GM10847 (cell line): ENCODE measurements around the gene DDX20.

ENCODE experiments used
- POLR2A ChIP-seq: IDR thresholded peaks from 2 replicates; pipeline ENCODE4 v1.6.1; 2011; ENCODE audit not compliant: insufficient read length; ENCODE audit errors: extremely low read depth

The DDX20 gene, protein sequence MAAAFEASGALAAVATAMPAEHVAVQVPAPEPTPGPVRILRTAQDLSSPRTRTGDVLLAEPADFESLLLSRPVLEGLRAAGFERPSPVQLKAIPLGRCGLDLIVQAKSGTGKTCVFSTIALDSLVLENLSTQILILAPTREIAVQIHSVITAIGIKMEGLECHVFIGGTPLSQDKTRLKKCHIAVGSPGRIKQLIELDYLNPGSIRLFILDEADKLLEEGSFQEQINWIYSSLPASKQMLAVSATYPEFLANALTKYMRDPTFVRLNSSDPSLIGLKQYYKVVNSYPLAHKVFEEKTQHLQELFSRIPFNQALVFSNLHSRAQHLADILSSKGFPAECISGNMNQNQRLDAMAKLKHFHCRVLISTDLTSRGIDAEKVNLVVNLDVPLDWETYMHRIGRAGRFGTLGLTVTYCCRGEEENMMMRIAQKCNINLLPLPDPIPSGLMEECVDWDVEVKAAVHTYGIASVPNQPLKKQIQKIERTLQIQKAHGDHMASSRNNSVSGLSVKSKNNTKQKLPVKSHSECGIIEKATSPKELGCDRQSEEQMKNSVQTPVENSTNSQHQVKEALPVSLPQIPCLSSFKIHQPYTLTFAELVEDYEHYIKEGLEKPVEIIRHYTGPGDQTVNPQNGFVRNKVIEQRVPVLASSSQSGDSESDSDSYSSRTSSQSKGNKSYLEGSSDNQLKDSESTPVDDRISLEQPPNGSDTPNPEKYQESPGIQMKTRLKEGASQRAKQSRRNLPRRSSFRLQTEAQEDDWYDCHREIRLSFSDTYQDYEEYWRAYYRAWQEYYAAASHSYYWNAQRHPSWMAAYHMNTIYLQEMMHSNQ

DNA sequence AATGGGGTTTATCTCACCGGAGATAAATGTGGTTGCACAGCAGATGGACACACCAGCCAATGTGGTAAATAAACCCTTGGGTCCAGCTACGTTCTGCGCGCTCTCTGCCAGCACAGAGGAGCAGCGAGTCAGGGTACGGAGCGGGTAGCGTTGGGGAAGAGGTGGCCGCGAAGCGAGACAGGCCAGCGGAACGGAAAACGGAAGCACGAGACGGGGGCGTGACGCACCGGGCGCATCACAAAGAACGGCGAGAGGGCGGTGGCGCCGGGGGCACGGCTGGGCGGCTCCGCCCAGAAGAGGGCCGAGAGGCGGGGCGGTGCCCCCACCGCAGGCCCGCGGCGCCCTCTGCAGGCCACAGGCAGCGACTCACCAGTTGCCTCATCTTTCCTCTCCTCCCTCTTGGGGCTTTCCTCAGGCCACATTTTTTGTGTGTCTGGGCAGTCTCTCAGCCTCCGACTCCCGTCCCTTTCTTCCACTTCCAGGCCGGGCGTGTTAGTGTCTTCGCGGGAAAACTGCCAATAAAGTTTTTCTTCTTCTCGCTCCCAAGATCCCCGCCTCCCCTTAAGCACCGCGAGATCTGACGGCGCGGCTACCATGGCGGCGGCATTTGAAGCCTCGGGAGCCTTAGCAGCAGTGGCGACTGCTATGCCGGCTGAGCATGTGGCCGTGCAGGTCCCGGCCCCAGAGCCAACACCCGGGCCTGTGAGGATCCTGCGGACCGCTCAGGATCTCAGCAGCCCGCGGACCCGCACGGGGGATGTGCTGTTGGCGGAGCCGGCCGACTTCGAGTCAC, at the start of gene DDX20:
TSS of gene DDX20 (plus strand) at position 571 of the 793 bp plus-strand sequence. CDS start at position 595, 24 bp downstream.
- TF ChIP-seq POLR2A, result peak; percentile 85

DNA sequence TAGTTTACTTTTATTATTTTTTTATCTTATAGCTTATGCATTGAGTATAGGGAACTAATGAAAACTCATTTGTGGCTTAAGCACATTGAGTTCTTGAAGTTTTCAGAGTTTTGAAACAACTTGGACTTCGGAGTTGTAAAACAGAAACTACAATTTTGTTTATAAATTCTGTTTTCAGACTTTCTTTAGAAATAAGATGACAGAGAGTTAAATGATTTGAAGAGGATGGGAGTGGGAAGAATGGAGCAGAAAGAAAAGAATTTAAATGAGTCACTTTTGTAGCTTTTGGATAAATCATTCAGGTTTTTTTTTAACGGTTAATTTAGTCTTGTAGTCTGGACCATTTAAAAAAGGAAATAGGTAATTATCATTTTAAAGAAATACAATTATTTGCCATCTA, 48.8 kb upstream of the DDX20 start:
- no peak for TF ChIP-seq POLR2A

DNA sequence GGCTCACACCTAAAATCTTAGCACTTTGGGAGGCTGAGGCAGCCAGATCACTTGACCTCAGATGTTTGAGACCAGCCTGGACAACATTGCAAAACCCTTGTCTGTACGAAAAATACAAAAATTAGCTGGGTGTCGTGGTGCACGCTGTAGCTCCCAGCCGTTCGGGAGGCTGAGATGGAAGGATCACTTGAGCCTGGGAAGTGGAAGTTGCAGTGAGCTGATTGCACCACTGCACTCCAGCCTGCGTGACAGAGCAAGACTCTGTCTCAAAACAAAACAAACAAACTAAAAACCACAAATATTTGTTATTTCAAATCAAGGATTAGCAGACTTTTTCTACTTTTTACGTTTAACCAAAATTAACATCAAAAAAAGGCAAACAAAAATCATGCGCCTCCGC, 47.8 kb upstream of the DDX20 start:
- no peak for TF ChIP-seq POLR2A

DNA sequence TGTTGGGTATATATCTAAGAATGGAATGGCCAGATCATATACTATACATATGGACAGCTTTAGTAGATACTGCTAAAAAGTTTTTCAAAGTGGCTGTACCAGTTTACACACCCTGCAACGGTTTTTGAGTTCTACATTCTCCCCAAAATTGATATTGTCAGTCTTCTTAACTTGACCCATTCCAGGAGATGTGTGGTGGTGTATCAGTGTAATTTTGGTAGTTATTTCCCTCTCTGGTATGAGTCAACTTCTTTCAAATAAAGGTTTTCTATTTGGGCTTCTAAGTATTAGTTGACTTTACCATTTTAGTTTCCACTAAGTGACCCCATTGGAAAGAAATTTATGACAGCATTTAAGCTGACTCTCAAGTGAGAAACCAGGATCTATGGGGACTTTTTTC, 45.7 kb upstream of the DDX20 start:
- no peak for TF ChIP-seq POLR2A

DNA sequence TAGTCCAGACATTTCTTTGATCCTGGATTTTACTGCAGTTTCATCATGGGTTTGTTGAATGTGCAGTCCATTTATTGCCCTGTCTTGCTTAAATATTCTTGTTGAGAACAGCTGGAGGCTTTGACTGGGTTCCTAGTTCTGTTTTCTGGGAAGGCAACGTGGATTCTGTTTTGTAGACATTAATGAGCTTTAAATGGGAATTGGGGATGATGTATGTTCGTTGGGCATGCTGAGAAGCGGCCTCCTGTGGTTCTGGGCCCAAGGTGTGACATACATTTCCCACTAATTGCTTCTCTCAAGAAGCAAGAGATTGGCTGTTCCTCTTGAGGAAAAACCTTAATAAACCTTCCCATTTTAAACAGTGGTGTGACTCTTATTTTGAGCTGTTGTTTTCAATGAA, 39.4 kb upstream of the DDX20 start:
- no peak for TF ChIP-seq POLR2A

DNA sequence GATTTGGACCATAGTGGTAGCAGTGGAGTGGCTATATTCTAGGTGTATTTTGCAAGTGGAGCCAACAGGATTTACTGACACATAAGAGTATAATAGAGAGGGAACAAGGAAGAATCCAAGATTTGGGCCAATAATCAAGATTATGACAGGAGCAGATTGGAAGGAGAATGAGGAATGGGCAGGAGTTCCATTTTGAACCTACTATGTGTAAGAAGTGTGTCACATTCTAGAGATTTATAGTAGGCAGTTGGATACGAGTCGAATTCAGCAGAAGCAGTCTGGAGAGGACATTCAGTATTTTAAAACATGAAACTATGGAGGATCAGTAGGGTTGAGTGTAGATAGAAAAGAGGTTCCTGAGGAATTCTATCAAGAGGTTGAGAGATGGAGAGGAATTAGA, 38.3 kb upstream of the DDX20 start:
- no peak for TF ChIP-seq POLR2A

DNA sequence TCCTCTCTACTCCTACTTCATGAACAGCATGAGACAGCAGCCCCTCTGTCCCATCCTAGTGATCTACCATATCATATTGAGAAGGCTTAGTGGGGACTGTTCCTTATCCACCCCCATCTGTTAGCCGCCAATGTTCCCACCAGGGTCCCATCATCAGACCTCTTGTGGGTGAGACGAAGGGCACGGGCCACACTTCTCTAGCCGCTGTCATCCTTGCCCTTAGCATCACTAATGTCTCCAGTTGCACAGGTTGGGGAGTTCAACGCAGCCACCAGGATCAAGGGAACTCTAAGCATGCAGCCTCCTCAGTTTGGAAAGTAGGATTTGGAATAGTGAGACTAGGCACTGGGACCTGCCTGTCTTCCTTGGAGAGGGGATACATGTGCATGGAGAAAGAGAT, 36.6 kb upstream of the DDX20 start:
- TF ChIP-seq POLR2A, result no peak

DNA sequence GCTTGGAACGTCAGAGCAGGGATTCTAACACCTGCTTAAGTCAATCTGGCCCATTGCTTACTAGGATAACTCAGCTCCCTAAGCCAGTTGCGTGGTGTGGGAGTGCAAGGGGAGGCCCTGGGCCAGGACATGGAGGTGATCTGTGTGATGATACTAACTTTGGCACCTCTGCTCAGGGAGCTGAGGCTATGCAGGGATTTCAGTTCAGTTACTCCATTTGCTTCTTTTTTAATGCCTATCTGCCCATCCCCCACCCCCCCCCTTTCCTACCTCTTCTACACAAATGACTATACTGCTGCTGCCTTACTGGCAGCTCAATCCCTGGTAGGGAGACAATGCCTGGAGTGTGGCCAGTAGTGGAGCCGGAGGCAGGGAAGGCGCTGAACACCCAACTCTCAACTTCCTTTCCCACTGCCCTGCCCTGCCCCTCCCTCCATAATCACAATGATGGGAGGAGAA, 36.0 kb upstream of the DDX20 start:
- TF ChIP-seq POLR2A, result no peak

DNA sequence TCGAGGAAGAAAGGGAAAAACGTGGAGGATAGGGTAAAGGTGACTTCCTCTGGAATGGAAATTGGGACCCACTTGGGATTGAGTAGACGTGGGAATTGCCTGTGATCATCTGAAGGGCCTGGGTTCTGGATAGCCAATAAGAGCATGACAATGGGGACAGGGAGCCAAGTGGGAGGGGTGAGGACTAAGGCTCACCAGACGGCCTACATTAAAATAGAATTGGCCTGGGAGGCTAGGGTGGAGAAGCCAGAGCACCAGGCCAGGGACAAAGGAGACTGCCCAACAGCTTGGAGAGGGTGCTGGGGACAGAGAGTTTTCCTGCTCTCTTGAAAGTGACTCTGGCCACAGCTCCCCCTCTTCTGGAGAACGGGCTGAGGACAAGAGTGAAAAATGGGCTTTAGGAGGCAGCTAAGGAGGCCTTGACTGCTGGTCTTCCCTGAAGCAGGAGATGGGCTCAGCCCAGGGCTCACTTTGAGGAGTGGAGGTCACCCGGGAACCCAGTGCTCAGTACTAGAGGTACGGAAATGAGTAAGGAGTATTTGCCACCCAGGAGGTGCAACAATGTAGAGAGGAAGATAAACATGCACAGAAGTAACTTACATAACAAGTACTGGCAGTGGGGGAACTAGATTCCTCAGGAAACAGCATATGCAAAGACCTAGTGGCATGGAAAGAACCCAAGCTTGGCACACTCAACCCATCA, 35.3 kb upstream of the DDX20 start:
- no peak for TF ChIP-seq POLR2A

DNA sequence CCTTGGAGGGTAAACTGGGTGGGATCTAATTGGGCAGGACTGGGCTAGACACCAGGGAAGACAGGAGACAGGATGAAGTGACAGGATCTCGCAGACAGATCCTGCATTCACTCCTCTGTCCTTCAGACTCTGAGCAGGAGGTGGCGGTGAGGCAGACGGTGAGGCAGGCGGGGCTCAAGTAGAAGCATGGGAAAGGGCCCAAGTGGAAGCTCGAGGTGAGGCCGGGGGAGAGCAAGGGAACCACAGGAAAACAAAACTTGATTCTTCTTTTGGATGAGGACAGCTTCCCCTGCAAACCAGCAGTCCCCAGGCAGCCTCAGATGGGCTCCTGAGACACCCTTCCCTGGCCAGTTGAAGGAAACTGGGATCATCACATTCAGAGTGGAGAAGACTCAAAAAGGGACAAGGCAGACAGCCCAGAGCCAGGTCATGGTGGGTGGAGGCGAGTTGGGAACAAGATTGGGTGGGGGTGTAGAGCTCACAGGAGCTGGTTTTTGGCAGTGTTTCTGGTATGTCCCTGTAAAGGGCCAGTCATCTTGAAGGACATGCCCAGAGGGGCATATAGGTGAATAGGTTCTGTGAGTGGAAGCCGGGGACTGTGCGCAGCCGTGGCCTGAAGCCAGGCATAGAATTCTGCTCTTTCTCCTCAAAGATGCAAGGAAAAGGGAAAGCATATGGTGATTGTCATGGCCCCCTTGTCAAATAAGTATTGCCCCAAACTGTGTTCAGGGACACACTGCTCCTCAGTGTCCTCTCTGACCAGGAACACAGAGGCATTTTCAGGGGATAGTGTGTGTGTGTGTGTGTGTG, 34.5 kb upstream of the DDX20 start:
- no peak for TF ChIP-seq POLR2A

DNA sequence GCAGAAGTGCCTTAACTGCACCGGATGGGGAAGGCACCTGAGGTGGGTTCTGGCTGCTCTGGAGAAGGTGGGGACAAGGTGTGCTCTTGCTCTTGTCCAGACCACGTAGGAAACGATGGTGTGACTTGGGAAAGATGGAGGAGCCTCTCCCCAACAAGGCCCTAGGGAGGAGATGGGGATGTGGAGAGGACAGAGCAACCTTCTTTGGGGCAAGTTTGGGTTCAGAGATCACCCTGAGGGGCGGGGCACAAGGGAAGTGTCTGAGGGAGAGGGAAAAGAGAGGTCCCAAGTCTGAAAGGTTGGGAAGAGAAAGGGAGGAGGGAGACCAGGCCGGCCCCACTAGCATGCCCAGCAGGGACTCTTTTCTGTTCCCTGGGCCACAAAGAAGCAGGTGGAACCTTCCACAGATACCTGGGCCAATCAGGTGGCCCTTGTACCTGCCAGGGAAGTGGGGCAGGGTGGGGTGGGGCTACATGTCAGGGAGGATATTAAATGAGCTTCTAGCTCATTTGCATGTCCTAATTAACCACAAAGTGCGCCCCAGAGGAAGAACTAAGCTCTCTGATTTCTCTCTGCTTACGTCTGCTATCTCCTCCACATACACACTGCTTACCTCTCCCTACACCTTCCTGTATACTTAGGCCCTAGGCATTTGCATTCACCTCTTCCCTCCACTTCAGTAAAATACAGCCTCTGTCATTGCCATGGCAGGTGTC, 32.5 kb upstream of the DDX20 start:
- no peak for TF ChIP-seq POLR2A

DNA sequence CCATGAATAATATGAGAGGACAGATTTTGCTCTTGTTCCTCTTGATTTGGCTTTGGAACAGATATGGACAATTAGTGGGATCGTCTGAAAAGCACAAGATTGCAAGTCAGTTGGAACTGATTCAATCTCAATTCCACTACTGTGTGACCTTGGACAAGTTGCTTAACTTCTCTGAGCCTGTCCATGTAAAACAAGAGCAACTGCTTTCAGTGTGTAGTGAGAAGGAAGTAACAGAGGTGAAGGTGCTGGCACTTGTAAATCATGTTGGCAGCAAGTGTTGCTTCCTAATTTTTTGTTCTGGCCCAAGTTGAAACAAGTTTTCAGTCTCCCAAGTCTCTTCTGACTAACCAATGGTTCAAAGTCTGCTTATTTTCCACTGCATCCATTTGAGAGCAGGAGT, 31.8 kb upstream of the DDX20 start:
- no peak for TF ChIP-seq POLR2A

DNA sequence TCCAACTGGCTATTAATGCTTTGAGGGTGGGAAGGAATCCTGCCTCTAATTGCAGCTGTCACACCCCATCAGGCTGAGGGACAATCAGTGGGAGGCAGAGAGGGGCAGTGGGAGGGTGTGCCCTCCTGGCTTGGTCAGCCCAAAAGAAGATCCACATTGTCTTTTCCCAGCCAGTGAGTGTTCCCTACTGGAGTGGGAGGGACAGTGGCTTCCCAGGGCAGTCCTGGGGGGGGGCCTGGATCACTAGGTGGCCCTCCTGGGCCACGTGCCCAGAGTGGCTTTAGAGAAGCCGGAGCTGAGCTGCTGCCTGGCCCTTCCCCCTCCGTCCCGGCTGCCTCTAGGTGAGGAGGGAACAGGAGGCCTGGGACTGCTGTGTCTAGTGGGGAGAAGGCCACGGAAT, 30.5 kb upstream of the DDX20 start:
- TF ChIP-seq POLR2A, result no peak

DNA sequence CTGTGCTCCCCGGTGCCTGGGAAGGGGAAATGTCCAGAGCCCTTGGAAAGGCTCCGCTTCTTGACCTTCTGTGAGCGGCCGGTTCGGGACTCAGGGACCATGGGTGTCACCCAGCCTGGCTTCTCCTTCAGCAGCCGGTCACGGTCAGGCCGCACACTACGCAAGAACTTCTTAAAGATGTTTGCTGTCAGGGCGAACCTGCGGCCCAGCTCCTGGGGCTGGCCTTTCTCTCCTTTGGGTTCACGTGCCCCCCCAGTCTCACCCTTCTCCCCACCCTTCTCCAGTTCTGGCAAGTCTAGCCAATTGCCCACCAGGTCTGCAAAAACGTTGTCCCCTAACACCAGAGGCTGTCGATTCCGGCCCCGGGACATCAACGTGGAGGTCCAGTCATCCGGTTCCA, 28.6 kb upstream of the DDX20 start:
- no peak for TF ChIP-seq POLR2A
